EH (cell line): Measurements from ENCODE around the gene MVB12A.

ENCODE experiments used
- DNase-seq: peaks from one replicate; pipeline ENCODE4 v3.0.0-alpha.2; 2015; ENCODE audit warnings: low read depth

Gene MVB12A

GRCh38 chr19:17419621-17420474 lies at the start of gene MVB12A:
Gene MVB12A (plus strand): TSS chr19:17420047. CDS start chr19:17420136, 89 bp downstream.
- DNase-seq = peak; percentile 99

- no peak for DNase-seq
Measured at GRCh38 chr19:17376935-17377600, 42.8 kb upstream of the MVB12A start, which contains the start of gene PLVAP. Gene PLVAP (minus strand): TSS chr19:17377342. CDS start chr19:17377288, 54 bp downstream.

- DNase-seq = no peak
Measured at GRCh38 chr19:17378271-17378670, 41.6 kb upstream of the MVB12A start.

GRCh38 chr19:17379221-17379631 lies 40.6 kb upstream of the MVB12A start:
- DNase-seq = no peak

GRCh38 chr19:17380426-17381138 lies 39.3 kb upstream of the MVB12A start:
- no peak for DNase-seq

- peak; percentile 62 for DNase-seq
Measured at GRCh38 chr19:17385878-17386611, 33.8 kb upstream of the MVB12A start.

- no peak for DNase-seq
Measured at GRCh38 chr19:17389288-17389687, 30.6 kb upstream of the MVB12A start.

GRCh38 chr19:17389957-17390664 lies 29.7 kb upstream of the MVB12A start:
- DNase-seq = no peak

- DNase-seq = peak; percentile 93
Measured at GRCh38 chr19:17390665-17391370, 29.0 kb upstream of the MVB12A start.

GRCh38 chr19:17391371-17392151 lies 28.3 kb upstream of the MVB12A start:
- no peak for DNase-seq

- peak; percentile 44 for DNase-seq
Measured at GRCh38 chr19:17393002-17393401, 26.8 kb upstream of the MVB12A start.

- no peak for DNase-seq
Measured at GRCh38 chr19:17393914-17394313, 25.9 kb upstream of the MVB12A start, which contains the start of gene CCDC194. Gene CCDC194 (minus strand): TSS chr19:17394196. CDS start chr19:17394158, 38 bp downstream.

GRCh38 chr19:17394891-17395415 lies 24.9 kb upstream of the MVB12A start:
- peak; percentile 73 for DNase-seq

GRCh38 chr19:17398902-17399527 lies 20.8 kb upstream of the MVB12A start:
- DNase-seq = no peak

- no peak for DNase-seq
Measured at GRCh38 chr19:17401628-17402027, 18.2 kb upstream of the MVB12A start.

GRCh38 chr19:17402982-17403855 lies 16.6 kb upstream of the MVB12A start:
- no peak for DNase-seq

- no peak for DNase-seq
Measured at GRCh38 chr19:17404015-17404414, 15.8 kb upstream of the MVB12A start.
